Measurements from ENCODE around the gene NTSR1.

NTSR1 gene

DNA sequence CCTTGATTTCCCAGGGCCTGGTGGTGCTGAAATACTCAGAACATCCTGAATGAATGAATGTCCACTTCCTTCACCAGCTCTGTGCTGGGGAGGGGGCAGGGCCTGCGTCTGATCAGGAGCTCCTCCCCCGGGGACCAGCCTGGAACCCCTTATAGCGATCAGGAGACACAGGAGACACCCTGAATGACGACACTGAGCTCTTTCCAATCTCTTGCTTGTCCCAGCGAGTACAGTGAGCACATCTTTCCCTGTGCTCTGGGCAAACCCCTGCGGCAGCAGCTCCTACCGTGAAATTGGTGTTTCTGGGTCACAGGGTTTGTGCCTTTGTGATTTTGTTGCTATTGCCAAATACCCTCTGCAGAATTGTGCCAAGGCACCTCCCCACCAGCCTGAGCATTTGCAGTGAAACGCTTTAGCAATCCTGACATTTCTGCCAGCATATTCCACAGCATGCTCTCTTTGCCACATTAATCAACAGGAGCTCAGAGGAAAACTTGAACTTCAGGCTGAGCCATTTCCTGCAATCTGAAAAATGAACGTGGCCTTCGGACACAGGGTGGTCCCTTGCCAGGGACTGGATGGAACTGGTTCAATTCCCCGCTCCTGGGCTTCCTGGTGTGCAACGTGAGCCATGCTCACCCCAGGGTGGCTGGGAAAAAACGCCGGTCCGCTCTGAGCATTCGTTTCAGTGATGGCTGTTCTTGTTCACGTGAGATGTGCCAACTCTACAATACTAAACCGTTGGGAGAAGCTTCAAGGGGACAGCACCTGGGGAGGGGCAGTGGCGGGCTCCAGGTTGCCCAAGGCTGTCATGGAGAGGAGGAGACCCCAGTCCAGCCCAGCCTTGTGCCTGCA, 64.6 kb downstream of the NTSR1 start:
- no peak for FAIRE-seq

DNA sequence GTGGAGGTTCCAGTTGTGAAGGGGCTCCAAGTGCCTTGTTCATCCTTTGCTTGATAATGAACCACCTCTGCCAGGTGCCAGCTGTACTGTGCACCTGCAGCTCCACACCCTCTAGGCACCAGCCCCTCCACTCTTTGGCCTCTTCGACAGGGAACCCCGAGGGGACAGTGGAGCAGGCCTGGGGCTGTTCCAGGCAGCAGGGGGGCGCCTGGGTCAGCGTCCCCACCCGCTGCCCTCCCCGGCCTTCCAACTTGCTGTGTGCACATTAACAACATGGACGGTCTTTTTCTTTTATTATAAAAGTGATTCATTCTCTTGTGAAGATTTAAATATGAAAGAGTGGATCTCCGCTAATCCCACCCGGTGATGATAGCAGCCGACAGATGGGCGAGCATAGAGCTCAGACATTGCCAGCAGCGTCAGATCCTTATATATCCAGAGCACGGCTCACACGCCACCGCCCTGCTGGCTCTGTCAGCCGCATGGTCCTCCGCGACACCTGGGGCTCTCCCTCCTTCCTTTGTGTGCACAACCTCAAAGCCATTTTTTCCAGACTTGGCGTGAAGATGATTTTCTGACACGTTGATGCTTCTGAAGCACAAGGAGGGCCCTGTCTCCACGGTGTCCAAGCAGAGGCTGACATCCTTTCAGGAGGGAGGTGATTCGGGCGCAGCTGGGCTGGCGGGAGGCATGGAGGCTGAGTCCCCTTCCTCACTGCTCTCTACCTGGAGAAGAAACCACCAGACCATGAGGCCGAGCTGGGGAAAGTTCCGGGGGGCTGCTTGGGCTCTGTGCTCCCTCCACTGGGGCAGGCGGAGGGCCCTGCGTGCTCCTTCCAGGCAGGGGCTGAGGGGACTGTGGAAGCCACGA, 65.4 kb downstream of the NTSR1 start:
- FAIRE-seq: no peak

DNA sequence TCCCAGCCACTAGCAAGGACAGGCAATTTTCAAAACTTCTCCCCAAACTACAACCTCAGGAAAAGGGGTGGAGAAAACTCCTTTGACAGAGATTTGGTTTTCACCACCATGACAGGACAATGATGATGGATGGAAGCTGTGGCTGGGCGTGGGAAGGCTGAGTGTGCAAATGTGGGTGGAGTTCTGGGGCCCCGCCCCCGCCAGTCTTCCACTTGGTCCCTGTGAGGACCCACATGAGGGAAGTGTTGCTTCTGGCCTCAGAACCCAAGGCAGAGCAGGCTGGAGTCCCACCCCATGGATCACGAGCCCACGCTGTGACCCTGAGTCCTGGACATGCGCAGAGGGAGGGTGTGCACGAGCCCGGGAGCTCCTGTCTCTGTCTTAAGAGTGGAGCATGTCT, 66.1 kb downstream of the NTSR1 start:
- FAIRE-seq: no peak

DNA sequence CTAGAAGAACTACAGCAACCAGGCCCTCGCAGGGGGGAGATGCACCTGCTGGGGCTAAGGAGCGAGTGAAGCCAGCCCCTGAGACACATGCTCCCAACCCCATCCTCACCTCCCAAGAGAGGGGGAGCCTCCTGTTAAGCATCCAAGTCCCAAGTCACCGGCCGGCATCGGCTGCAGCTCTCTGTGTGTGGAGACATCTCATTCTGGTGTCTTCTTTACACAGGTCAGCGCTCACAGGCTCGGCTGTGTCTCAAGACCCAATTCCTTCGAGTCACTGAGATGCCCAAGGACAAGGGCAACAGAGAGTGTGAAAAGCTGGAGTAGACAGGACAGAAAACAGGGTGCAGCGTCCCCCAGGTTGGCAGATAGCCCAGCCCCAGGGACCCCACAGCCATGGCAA, 66.6 kb downstream of the NTSR1 start:
- FAIRE-seq: no peak

DNA sequence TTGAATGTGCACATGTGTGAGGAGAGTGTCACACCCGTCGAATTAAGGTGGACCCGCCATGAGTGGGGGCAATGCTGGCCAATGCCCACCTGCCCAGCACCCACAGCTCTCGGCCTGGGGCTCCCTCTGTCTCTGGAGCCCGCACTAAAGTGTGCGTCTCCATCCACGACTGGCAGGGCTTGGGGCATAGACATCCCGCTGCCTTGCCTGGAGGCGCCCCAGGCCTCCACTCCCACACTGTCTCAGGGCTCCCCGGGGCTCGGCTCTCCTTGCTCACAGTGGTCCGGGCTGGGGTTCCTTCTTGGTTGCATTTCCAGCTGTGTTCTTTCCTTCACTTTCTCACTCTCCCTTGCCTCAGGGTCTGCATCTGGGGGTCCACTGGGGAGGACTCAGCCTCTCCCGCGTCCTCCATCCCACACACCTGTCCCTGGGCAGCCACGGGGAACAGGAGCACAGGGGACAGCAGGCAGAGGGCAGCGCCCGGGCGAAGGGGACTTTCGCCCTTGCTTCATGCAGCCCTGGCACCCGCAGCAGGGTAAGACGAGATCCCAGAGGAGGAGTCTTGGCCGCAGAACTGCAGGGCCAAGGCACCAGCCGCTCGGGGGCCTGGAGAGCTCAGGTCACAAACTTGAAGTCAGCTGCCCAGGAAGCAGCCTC, 67.5 kb downstream of the NTSR1 start:
- FAIRE-seq: no peak

DNA sequence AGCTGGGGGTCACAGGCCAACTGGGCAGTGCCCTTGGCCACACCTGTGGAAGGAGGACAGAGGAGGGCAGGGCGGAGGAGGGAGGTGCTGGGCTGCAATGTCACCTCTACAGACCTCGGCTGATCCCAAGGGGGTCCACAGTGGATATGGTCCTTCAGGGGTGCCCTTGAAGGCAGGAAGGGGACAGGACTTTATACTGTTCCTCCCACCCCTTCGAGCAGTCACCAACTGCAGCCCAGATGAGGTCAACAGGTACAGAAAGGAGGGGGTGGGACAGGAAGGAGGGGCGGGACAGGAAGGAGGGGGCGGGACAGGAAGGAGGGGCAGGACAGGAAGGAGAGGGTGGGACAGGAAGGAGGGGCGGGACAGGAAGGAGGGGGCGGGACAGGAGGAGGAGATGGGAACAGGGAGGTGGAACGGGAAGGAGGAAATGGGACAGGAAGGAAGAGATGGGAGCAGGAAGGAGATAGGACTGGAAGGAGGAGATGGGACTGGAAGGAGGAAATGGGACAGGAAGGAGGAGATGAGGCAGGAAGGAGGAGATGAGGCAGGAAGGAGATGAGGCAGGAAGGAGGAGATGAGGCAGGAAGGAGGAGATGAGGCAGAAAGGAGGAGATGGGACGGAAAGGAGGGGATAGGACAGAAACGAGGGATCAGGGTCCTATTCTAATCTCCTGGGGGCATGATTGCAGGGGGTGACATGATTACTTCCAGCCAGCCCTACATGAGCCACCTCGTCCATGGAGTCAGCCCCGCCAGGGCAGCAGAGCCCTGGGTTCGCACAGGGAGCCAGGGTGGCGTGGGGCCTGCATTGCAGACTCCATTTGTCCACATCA, 68.3 kb downstream of the NTSR1 start:
- no peak for FAIRE-seq

DNA sequence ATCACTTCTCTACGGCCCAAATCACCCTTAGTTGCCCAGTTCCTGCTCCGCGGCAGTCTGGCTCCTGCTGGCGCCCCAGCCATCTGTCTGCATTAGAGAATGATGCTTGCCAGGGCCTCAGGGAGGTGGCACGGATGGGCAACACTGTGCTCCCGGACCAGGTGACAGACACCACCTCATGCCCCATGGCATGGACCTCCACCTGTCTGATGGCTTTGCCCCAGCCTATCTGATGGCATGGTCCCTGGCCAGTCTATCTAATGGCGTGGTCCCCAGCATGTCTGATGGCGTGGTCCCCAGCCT, 68.8 kb downstream of the NTSR1 start:
- no peak for FAIRE-seq

DNA sequence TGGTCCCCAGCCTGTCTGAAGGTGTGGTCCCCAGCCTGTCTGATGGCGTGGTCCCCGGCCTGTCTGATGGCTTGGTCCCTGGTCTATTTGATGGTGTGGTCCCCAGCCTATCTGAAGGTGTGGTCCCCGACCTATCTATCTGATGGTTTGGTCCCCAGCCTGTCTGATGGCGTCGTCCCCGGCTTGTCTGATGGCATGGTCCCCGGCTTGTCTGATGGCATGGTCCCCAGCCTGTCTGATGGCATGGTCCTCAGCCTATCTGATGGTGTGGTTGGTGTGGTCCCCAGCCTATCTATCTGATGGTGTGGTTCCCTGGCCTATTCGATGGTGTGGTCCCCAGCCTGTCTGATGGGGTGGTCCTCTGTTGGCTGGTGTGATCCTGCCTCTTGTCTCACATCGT, 69.4 kb downstream of the NTSR1 start:
- FAIRE-seq: no peak

DNA sequence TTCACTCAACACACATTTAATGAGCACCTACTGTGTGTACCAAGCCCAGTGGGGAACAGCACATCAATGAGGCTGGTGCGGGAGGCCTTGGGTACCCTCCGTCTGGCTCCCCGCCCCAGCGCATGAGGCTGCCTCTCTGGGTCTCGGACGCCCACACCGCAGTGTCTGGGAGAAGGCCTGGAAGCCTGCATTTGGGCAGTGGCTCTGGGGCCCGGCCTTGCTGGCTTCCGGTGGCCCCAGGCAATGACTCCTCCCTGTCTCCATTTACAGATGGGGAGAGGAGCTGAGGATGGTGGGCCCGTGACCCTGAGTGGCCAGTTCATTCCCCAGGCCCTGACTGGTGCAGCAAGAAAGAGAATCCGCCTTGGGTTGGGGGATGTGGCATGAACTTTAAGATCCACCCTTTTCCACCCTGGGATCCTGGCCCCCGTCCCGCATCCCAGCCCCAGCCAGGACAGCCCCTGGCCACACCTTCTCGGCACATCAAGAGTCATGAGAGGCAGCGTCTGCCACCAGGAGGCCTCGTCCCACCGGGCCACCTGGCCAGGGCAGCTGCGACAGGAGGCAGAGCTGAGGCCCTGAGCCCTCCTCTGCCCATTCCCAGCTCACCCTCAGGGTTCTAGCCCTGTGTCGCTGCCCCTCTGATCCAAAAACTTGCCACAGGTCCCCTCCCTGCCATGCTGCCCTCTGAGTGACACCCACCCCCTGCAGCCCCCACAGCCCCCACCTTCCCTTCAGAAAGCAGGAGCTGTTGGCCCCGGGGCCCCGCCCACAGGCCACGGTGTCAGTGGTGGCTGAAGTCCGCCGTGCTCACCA, 70.2 kb downstream of the NTSR1 start:
- no peak for FAIRE-seq

DNA sequence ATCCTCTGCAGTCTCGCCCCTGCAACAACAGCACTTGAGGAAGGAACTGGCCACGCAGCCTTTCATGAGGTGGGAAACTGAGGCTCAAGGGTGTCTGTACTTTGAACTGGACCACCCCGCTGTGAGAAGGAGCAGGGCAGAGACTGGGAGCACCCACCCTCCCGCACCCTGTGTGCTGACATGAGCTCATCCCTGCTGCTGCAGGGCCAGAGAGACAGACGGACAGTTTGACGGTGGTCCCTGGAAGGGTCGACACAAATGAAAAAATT, 70.7 kb downstream of the NTSR1 start:
- FAIRE-seq: no peak

DNA sequence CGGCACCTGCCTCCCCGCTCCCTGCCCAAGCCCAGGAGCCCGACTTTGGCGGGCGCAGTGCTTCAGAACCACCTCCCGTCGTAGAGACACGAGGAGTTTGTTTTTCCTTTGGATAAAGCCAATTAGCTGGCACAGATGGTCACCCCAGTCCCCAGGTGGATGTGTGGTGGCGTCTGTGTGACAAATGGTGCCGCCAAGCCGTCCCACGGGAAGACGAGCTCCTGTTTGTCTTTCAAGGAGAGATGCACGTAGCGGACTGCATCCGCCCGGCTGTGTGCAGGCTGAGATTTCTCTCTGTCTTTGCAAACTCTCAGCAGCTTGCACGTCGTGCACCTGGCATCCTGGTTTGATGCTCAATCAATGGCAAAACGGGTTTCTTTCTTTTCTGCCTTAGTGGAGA, 71.6 kb downstream of the NTSR1 start:
- no peak for FAIRE-seq

DNA sequence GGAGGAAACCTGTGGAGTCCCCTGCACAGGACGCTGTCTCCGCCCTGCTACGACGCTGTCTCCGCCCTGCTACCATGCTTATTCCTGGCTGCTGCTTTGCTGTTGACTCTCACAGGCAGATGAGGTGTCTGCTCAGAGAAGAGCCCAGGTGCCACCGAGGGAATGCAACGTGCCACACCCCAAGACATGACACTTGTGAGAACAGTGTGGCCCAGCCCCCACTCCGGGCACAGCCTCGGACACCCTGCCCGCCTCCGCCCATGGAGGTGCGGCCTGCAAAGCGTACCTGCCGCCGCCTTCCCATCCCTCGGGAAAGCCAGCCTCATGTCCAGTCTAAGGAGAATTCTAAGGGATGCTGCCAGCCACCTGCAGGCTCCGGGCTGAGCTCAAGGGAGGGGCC, 72.1 kb downstream of the NTSR1 start:
- no peak for FAIRE-seq

DNA sequence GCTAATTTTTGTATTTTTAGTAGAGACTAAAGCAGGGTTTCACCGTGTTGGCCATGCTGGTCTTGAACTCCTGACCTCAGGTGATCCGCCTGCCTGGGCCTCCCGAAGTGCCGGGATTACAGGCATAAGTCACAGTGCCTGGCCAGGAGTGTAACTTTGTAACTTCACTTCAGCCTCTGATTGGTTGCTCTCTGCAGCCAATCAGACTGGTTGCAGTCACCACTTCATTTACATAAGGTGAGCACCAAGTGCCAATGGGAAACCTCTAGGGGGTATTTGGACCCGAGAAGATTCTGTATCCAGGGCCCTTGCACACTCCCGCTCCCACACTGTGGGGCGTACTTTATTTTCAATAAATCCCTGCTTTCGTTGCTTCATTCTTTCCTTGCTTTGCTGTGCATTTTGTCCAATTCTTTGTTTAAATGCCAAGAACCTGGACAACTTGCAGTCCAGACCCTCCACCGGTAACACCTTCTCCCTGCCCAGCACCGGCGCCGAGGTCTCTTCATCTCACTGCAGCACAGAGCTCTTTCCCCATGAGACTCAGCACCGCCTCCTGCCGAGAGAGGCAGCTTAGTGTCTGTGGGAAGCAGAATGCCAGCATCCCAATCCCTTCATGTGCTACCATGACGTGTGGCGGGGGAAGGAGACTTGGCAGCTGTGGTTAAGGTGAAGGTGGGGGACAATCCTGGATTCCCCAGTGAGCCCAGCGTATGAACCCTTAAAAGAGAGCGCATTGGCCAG, 73.7 kb downstream of the NTSR1 start:
- no peak for FAIRE-seq

DNA sequence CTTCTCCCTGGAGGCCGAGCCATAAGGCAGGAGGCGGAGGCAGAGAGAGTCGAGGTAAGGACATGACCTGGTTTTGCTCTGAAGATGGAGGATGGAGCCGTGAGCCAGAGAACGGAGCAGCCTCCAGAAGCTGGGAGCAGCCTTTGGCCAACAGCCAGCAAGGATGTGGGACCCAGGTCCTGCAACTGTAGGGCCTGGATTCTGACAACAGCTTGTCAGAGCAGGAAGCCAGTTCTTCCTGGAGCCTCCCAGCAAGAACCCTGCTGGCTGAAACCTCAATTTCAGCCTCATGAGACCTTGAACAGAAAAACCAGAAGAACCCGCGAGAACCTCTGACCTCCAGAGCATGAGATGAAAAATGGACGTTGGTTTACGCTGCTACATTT, 74.2 kb downstream of the NTSR1 start:
- no peak for FAIRE-seq

DNA sequence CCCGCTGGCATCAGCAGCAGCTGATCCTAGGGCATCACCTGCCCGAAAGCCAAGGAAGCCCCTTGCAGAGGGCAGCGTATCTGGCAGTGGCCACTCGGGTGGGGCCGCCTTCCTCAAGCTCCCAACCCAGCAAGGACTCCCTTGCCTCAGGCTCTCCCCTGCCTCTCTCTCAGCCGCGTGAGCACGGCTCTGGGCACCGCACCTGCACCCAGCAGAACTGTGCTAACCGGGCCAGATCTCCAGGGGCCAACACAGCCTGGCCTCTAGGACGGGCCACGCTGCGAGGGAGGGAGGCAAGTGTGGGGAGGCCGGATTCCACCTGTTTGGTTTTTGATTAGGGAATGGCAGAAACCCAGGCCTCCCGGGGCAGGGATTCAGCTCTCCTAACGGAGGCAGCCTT, 75.9 kb downstream of the NTSR1 start:
- no peak for FAIRE-seq

DNA sequence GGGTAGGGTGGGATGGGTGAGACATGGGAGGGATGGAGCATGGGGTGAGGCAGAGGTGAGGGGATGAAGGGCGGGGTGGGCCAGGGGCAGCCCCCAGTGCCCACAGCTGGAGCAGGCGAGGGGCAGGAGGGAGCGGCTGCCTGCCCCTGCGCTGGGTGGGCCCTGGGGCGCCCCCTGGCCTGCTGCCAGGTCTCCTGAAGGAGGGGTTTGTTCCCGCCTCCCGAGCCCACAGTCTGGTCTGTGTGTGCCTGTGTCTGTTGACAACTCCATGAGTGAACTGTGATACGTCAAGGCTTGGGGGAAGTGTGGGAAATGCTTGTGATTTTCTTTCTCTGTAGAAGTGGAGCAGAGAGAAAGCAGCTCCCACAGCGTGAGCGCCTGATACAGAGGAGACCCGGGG, 76.8 kb downstream of the NTSR1 start:
- FAIRE-seq: no peak

DNA sequence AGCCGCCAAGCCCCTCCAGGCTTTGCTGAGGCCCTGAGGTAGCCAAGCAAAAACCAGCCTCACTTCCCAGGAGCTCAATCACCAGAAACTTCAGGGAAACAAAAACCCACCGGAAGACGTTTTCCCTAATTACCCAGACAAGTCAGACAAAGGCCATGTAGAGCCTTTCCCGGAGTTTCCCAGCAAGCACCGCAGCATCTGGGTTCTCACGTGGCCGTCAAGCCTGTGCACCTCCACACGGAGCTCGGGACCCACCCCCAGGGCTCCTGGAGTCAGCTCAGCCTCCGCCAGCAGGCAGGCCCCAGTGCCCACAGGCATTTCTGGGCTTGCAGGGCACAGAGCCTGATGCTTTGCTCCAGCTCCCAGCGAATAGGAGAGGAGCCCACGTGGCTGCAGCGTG, 77.5 kb downstream of the NTSR1 start:
- FAIRE-seq: no peak

DNA sequence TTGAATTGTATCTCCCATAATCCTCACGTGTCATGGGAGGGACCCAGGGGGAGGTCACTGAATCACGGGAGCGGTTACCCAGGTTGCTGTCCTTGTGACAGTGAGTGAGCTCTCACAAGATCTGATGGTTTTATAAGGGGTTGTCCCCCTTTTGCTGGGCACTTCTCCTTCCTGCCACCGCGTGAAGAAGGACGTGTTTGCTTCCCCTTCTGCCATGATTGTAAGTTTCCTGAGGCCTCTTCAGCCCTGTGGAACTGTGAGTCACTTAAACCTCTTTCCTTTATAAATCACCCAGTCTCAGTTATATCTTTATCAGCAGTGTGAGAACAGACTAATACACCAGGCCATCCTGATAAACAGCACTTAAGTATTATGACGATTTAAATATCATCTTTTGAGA, 78.7 kb downstream of the NTSR1 start:
- FAIRE-seq: no peak

DNA sequence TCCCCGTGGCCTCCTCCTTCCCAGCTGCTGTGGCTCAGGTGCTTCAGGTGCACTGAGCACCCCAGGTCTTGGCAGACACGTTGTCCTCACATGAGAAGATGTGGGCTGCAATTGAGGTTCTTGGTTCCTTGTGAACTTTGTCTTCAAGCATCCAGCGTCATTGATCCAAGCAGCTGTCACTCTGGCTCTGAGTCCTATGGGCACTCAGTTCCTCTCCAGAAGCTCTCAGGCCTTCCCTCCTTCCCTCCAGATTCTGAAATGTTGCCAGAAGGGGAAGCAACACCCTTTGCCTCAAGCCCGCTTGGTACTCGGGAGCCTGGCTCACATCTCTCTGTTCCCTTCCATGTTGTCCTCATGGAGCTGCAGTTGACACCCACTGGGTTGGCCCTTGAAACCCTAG, 79.2 kb downstream of the NTSR1 start:
- FAIRE-seq: no peak

DNA sequence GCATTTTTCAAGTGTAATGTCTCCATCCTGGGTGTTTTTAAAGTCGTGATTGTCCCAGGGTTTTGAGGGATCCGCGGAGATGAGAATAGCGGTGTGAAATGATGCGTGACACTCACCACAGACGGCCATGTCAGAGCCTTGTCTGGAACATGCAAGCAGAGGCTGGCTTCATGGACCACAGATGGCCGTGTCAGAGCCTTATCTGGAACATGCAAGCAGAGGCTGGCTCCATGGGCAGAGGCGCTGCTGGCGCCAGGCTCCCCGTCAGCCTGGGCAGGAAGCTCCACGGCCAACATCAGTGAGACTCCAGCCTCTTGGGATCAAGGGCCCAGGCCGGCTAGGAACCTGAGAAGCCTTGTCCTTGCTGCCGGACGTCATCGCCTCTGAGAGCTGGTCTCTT, 80.0 kb downstream of the NTSR1 start:
- no peak for FAIRE-seq

DNA sequence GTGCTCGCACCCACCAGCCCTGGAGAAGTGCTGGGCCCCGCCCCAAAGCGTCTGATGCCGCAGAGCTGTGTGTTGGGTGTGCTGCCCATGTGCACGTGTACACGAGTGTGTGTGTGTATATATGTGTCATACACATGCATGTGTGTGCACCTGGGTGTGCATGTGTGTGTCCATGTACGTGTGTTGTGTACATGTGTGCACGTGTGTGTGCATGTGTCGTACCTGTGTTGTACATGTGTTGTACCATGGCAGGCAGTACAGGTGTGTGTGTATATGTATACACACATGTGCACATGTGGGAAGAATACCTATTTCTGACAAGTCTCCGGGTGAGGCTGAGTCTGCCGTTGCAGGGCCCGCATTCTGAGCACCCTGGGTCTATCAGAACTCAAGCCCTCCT, 81.4 kb downstream of the NTSR1 start:
- no peak for FAIRE-seq
